GM23338 (cell line): ENCODE measurements around the gene MAP3K13.

Experiments used
- EZH2 ChIP-seq: fragments of 200-600 bp; sonication (generic); IDR thresholded peaks from one replicate; pipeline ENCODE4 v1.8.0; 2017; ENCODE audit warnings: antibody characterized with exemption, mild to moderate bottlenecking, low read depth; ENCODE audit not compliant: unreplicated experiment
- POLR2AphosphoS5 ChIP-seq: IDR thresholded peaks from 2 replicates; pipeline ENCODE4 v1.6.1; 2016; ENCODE audit warnings: antibody characterized with exemption, low read depth
- TF ChIP-seq, protein P1 (sequence below), 2 experiments: fragments of 200-600 bp in 1 of 2; sonication (generic) in 1 of 2; conservative IDR thresholded peaks; 2 replicates each; pipeline versions ENCODE4 v1.5.1 to v1.6.1; 2016 to 2017; ENCODE audit warnings: antibody characterized with exemption in 2 of 2, low read depth in 2 of 2, mild to moderate bottlenecking in 2 of 2, moderate library complexity in 1 of 2

DNA sequence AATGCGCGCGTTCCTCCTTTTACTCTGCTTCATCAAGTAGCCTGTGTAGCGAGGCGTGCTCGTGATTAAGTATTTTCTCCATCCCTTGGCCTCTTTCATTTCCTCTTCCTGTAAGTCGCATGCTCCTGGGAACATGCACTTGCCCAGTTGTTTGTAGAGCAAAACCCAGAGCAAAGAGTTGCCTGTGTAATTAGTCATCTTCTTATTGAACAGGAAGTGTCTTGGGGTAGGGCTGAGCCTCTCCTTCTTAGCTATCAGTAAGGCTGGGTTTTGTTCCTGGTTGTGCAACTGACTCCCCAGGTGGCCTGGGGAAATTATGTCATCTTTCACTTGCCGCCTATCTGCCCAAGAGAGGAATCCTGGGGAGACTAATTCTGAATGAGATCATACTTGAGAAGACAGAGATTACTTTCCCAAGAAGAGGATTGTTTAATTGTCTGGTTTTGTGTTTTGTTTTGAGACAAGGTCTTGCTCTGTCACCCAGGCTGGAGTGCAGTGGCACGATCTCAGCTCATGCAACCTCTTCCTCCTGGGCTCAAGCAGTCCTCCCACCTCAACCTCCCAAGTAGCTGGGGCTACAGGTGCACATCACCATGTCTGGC lies 174.5 kb downstream of the MAP3K13 start:
- TF ChIP-seq POLR2AphosphoS5, result no peak
- TF ChIP-seq, protein P1, sequence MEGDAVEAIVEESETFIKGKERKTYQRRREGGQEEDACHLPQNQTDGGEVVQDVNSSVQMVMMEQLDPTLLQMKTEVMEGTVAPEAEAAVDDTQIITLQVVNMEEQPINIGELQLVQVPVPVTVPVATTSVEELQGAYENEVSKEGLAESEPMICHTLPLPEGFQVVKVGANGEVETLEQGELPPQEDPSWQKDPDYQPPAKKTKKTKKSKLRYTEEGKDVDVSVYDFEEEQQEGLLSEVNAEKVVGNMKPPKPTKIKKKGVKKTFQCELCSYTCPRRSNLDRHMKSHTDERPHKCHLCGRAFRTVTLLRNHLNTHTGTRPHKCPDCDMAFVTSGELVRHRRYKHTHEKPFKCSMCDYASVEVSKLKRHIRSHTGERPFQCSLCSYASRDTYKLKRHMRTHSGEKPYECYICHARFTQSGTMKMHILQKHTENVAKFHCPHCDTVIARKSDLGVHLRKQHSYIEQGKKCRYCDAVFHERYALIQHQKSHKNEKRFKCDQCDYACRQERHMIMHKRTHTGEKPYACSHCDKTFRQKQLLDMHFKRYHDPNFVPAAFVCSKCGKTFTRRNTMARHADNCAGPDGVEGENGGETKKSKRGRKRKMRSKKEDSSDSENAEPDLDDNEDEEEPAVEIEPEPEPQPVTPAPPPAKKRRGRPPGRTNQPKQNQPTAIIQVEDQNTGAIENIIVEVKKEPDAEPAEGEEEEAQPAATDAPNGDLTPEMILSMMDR (conservative IDR thresholded peaks at IDR 0.05; ENCODE audit: low read depth in 2 of 2), result no peak
- no peak for TF ChIP-seq EZH2
